Prostate gland (tissue), 2 donors: Measurements from ENCODE around the gene CDKN2B.

Experiments
- POLR2A ChIP-seq: fragments of 450-650 bp; IDR thresholded peaks from one replicate; pipeline ENCODE4 v1.6.1; 2016; ENCODE audit warnings: antibody characterized with exemption, mild to moderate bottlenecking
- POLR2AphosphoS5 ChIP-seq: sonication (generic); formaldehyde crosslinking; IDR thresholded peaks from one replicate; pipeline ENCODE4 v1.6.1; 2017; ENCODE audit warnings: antibody characterized with exemption
- TF ChIP-seq, protein P1 (sequence below), 4 experiments: fragments of 200-600 bp in 2 of 4; fragments of 450-650 bp in 2 of 4; sonication (generic) in 2 of 4; IDR thresholded peaks; 1 replicate in 3 of 4; 2 replicates in 1 of 4; pipeline ENCODE4 v1.5.1; 2016 to 2019; ENCODE audit warnings: antibody characterized with exemption in 4 of 4, mild to moderate bottlenecking in 2 of 4, moderate library complexity in 2 of 4

DNA sequence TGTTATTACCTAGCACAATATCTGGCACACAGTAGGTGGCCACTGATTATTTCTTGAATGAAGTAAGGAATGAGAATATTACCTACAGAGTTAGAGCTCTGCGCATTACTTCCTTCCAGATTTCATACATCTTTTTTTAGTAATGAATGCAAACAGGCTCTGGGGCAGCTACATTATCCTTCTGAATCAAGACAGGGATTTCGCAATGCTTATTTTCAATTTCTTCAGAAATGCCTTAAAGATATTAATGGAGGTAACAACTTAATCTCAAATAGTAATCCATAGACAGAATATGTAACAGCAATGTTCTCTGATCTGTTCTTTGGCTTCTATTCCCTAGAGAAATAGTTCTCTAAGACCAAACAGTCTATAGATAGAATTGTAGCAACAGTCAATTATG is 47.5 kb downstream of the CDKN2B start:
- TF ChIP-seq, protein P1, sequence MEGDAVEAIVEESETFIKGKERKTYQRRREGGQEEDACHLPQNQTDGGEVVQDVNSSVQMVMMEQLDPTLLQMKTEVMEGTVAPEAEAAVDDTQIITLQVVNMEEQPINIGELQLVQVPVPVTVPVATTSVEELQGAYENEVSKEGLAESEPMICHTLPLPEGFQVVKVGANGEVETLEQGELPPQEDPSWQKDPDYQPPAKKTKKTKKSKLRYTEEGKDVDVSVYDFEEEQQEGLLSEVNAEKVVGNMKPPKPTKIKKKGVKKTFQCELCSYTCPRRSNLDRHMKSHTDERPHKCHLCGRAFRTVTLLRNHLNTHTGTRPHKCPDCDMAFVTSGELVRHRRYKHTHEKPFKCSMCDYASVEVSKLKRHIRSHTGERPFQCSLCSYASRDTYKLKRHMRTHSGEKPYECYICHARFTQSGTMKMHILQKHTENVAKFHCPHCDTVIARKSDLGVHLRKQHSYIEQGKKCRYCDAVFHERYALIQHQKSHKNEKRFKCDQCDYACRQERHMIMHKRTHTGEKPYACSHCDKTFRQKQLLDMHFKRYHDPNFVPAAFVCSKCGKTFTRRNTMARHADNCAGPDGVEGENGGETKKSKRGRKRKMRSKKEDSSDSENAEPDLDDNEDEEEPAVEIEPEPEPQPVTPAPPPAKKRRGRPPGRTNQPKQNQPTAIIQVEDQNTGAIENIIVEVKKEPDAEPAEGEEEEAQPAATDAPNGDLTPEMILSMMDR (IDR thresholded peaks at IDR 0.05) = no peak
- TF ChIP-seq POLR2AphosphoS5 (no peak), POLR2A (no peak)
